B cell (primary cell): ENCODE results near the gene BBS7. TPM values are rescaled to one million over a fixed set of nuclear protein-coding genes. Genes with fewer than 3 reads are reported as not detected.

Experiments
- ATAC-seq: fragments of 200-7000 bp; cut with Tn5 transposase; one replicate; pipeline ENCODE4 v1.10.0; 2021; ENCODE audit warnings: low read depth, mild to moderate bottlenecking, moderate number of reproducible peaks, moderate library complexity
- CTCF ChIA-PET: fragments of 350-600 bp; sonication (Branson Sonifier 250); formaldehyde crosslinking; loops from one replicate; lab custom pipeline; 2021; ENCODE audit warnings: antibody characterized with exemption, inconsistent platforms; lab: Charles Lee
- POLR2A ChIA-PET: fragments of 350-600 bp; sonication (Branson Sonifier 250); formaldehyde crosslinking; loops from one replicate; lab custom pipeline; 2021; ENCODE audit warnings: antibody characterized with exemption; lab: Charles Lee
- DNase-seq: peaks from one replicate; pipeline ENCODE4 v3.0.0; 2013
- H2AFZ ChIP-seq: 2 replicates; pipeline ENCODE4 v1.6.1; 2012; ENCODE audit warnings: mild to moderate bottlenecking, low read depth, low read length; ENCODE audit not compliant: insufficient read depth, poor library complexity, severe bottlenecking
- H3K27ac ChIP-seq, 2 donors: 1 replicate in 1 of 2; 2 replicates in 1 of 2; pipeline ENCODE4 v1.5.1; 2012 to 2013; ENCODE audit warnings: low read length in 2 of 2, mild to moderate bottlenecking in 2 of 2, moderate library complexity in 1 of 2
- H3K27me3 ChIP-seq, 4 experiments: fragments of 200-600 bp in 1 of 4; sonication (generic) in 1 of 4; replicated peaks in 1 of 4; 1 replicate in 2 of 4; 2 replicates in 2 of 4; pipeline versions ENCODE4 v1.6.1 to v1.7.0; 2013 to 2016; ENCODE audit warnings: low read length in 3 of 4, mild to moderate bottlenecking in 2 of 4, mixed read lengths in 1 of 4, moderate library complexity in 1 of 4; ENCODE audit not compliant: insufficient read depth in 4 of 4, control insufficient read depth in 3 of 4; ENCODE audit errors: control extremely low read depth in 1 of 4
- H3K36me3 ChIP-seq, 2 experiments: replicated peaks in 1 of 2; 1 replicate in 1 of 2; 2 replicates in 1 of 2; pipeline versions ENCODE4 v1.6.1 to v1.7.1; 2013; ENCODE audit warnings: low read length in 1 of 2; ENCODE audit not compliant: insufficient read depth in 2 of 2, control insufficient read depth in 1 of 2; ENCODE audit errors: control extremely low read depth in 1 of 2, extremely low read depth in 1 of 2
- H3K4me1 ChIP-seq, 2 donors: fragments of 200-600 bp in 1 of 2; sonication (generic) in 1 of 2; 1 replicate in 1 of 2; 2 replicates in 1 of 2; pipeline versions ENCODE4 v1.5.1 to v1.6.1; 2013 to 2017; ENCODE audit warnings: low read length in 2 of 2; ENCODE audit not compliant: control insufficient read depth in 2 of 2, insufficient read depth in 2 of 2
- H3K4me2 ChIP-seq: replicated peaks from 2 replicates; pipeline ENCODE3; 2012; ENCODE audit warnings: mild to moderate bottlenecking, low read depth, low read length; ENCODE audit not compliant: poor library complexity, severe bottlenecking
- H3K4me3 ChIP-seq, 5 experiments: fragments of 200-600 bp in 1 of 5; sonication (generic) in 1 of 5; 1 replicate in 3 of 5; 2 replicates in 2 of 5; pipeline versions ENCODE4 v1.5.1 to v1.7.0; 2011 to 2016; ENCODE audit warnings: low read length in 4 of 5, mild to moderate bottlenecking in 4 of 5, low read depth in 2 of 5, control low read depth in 1 of 5, moderate library complexity in 1 of 5; ENCODE audit not compliant: insufficient read depth in 1 of 5; ENCODE audit errors: control extremely low read depth in 1 of 5, extremely low read depth in 1 of 5
- H3K79me2 ChIP-seq: fragments of 200-600 bp; sonication (generic); one replicate; pipeline ENCODE4 v1.6.0; 2016; ENCODE audit warnings: low read length; ENCODE audit not compliant: control insufficient read depth, insufficient read depth
- H3K9ac ChIP-seq: fragments of 200-600 bp; sonication (generic); 2 replicates; pipeline ENCODE4 v1.6.1; 2017; ENCODE audit warnings: mild to moderate bottlenecking, low read length, moderate library complexity
- H3K9me3 ChIP-seq, 3 donors: one replicate each; pipeline versions ENCODE4 v1.6.1 to v1.7.1; 2013; ENCODE audit warnings: low read length in 2 of 3; ENCODE audit not compliant: control insufficient read depth in 2 of 3, insufficient read depth in 1 of 3; ENCODE audit errors: control extremely low read depth in 1 of 3
- H4K20me1 ChIP-seq: 2 replicates; pipeline ENCODE4 v1.6.0; 2012; ENCODE audit warnings: mild to moderate bottlenecking, low read length; ENCODE audit not compliant: insufficient read depth, control insufficient read depth, poor library complexity, severe bottlenecking
- H3K27ac Mint-ChIP-seq: one replicate; pipeline ENCODE4 v1.8.0; 2021; ENCODE audit warnings: mixed read lengths
- H3K27me3 Mint-ChIP-seq: one replicate; pipeline ENCODE4 v1.8.0; 2021; ENCODE audit warnings: mixed read lengths
- H3K4me1 Mint-ChIP-seq: one replicate; pipeline ENCODE4 v1.8.0; 2021; ENCODE audit warnings: mixed read lengths
- H3K4me3 Mint-ChIP-seq: one replicate; pipeline ENCODE4 v1.8.0; 2021; ENCODE audit warnings: mixed read lengths
- H3K9me3 Mint-ChIP-seq: one replicate; pipeline ENCODE4 v1.8.0; 2022; ENCODE audit warnings: mixed read lengths; ENCODE audit not compliant: insufficient read depth
- EZH2 ChIP-seq: IDR thresholded peaks from 2 replicates; pipeline ENCODE4 v1.6.1; 2012; ENCODE audit warnings: borderline replicate concordance, low read depth, mild to moderate bottlenecking, moderate library complexity, low read length; ENCODE audit not compliant: insufficient read depth, poor library complexity, severe bottlenecking
- WGBS: methylation state at CpG from one replicate; pipeline ENCODE4 v1.1.5; 2013; ENCODE audit warnings: missing lambda C conversion rate; ENCODE audit not compliant: insufficient coverage; 5-methylcytosine and 5-hydroxymethylcytosine counted together
- intact Hi-C: fragments of 100-400 bp; cut with micrococcal nuclease; formaldehyde crosslinking; loops from one replicate; pipeline ENCODE4 v1.10.0; 2022
- polyA plus RNA-seq: library from polyadenylated mRNA; depleted of rRNA; stranded (reverse); fragments of >200 nt; gene quantifications from 2 replicates; pipeline ENCODE4 v1.2.3, GENCODE V29; 2012
- total RNA-seq, 2 donors: library from RNA; stranded (reverse); fragments of 120-200 nt in 1 of 2; gene quantifications; 1 replicate in 1 of 2; 2 replicates in 1 of 2; pipeline versions ENCODE4 v1.2.3 to v1.2.4, GENCODE V29; 2013 to 2022
- TF ChIP-seq, protein P1 (sequence below): fragments of 200-600 bp; IDR thresholded peaks from one replicate; pipeline ENCODE4 v1.8.0; 2022; ENCODE audit warnings: antibody characterized with exemption, mild to moderate bottlenecking

BBS7 gene
- total and polyA plus RNA-seq, 2 donors (not counting 1 experiment from before 2014, with no cell fraction given): 4.3 to 9.1 TPM

GRCh38 chr4:121900132-121900983 lies 30.1 kb upstream of the BBS7 start:
- CTCF ChIA-PET: interaction anchor here (0.7 to 3.3 kb wide), 28 partner anchors 9 to 1032 kb away, joined by 3 to 41 read pairs (median 4); partner anchors contain the start of gene BBS12
- Histone ChIP-seq H3K27ac (no peak overlapping the region), H3K4me2 (no peak overlapping the region), H4K20me1 (no peaks in the 10 kb centered on the region), H3K27me3 (peaks cover 0 to 17% (median 1%) of the 10 kb centered on the region in 4 experiments), H3K36me3 (no peaks in the 10 kb centered on the region), H3K4me1 (no peaks in the 10 kb centered on the region), H3K4me3 (no peak overlapping the region), H3K79me2 (no peaks in the 10 kb centered on the region), H2AFZ (no peak overlapping the region), H3K9me3 (no peaks in the 10 kb centered on the region), H3K9ac (no peak overlapping the region)
- POLR2A ChIA-PET: no interaction called here
- DNase-seq (peak; percentile 57), ATAC-seq (peak; percentile 45)
- H3K4me3 Mint-ChIP-seq: no peak overlapping the region
- H3K27ac Mint-ChIP-seq: no peak overlapping the region
- intact Hi-C loops: loop anchor here (1.0 to 5.0 kb wide), 5 partner anchors 50 to 1012 kb away; no protein-coding TSS in a partner anchor
- peaks cover 28% of the 10 kb centered on the region for H3K27me3 Mint-ChIP-seq
- no peaks in the 10 kb centered on the region for H3K9me3 Mint-ChIP-seq
- no CpG with 5 or more reads among the region's 4 CpGs for WGBS
- TF ChIP-seq, protein P1, sequence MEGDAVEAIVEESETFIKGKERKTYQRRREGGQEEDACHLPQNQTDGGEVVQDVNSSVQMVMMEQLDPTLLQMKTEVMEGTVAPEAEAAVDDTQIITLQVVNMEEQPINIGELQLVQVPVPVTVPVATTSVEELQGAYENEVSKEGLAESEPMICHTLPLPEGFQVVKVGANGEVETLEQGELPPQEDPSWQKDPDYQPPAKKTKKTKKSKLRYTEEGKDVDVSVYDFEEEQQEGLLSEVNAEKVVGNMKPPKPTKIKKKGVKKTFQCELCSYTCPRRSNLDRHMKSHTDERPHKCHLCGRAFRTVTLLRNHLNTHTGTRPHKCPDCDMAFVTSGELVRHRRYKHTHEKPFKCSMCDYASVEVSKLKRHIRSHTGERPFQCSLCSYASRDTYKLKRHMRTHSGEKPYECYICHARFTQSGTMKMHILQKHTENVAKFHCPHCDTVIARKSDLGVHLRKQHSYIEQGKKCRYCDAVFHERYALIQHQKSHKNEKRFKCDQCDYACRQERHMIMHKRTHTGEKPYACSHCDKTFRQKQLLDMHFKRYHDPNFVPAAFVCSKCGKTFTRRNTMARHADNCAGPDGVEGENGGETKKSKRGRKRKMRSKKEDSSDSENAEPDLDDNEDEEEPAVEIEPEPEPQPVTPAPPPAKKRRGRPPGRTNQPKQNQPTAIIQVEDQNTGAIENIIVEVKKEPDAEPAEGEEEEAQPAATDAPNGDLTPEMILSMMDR: peak; percentile 90
- TF ChIP-seq EZH2: no peak
- H3K4me1 Mint-ChIP-seq: peaks cover 3% of the 10 kb centered on the region

- DNase-seq (peak; percentile 4), ATAC-seq (no peak)
- no peak overlapping the region for H3K27ac Mint-ChIP-seq
- no peaks in the 10 kb centered on the region for H3K4me1 ChIP-seq
- no peak overlapping the region for H3K4me3 ChIP-seq
- H3K9ac ChIP-seq: no peak overlapping the region
- no peak overlapping the region for H3K4me3 Mint-ChIP-seq
- H3K4me2 ChIP-seq: no peak overlapping the region
- 52% methylated on average over 5 of the region's 6 CpGs for WGBS
- no peak overlapping the region for H3K27ac ChIP-seq
- no peaks in the 10 kb centered on the region for H3K79me2 ChIP-seq
- H3K36me3 ChIP-seq: no peaks in the 10 kb centered on the region
- no peaks in the 10 kb centered on the region for H3K9me3 Mint-ChIP-seq
- peaks cover 20% of the 10 kb centered on the region for H3K27me3 Mint-ChIP-seq
- intact Hi-C loops: no loop called here
- peaks cover 3% of the 10 kb centered on the region for H3K4me1 Mint-ChIP-seq
- peaks cover 0 to 14% (median 1%) of the 10 kb centered on the region in 4 experiments for H3K27me3 ChIP-seq
- H4K20me1 ChIP-seq: no peaks in the 10 kb centered on the region
- no peaks in the 10 kb centered on the region for H3K9me3 ChIP-seq
- POLR2A ChIA-PET: no interaction called here
- TF ChIP-seq, protein P1: no peak
- TF ChIP-seq EZH2: no peak
- no peak overlapping the region for H2AFZ ChIP-seq
- CTCF ChIA-PET: no interaction called here
Observed at GRCh38 chr4:121898150-121898549, 27.9 kb upstream of the BBS7 start.
